Adrenal gland (tissue), 5 donors: ENCODE data around the gene PSMG1.

Experiments used
- POLR2A ChIP-seq, 2 donors: fragments of 450-650 bp; IDR thresholded peaks; one replicate each; pipeline ENCODE4 v1.6.1; 2017; ENCODE audit warnings: antibody characterized with exemption in 2 of 2, mild to moderate bottlenecking in 2 of 2, moderate library complexity in 1 of 2
- TF ChIP-seq, protein P1 (sequence below), 6 experiments: fragments of 450-650 bp in 4 of 6; fragments of 200-600 bp in 2 of 6; sonication (generic) in 1 of 6; IDR thresholded peaks; 1 replicate in 5 of 6; 2 replicates in 1 of 6; pipeline versions ENCODE4 v1.5.1 to v1.8.0; 2016 to 2021; ENCODE audit warnings: antibody characterized with exemption in 6 of 6, mild to moderate bottlenecking in 2 of 6, moderate library complexity in 1 of 6
- donor health status: DM: no; HTN: no; CAD: no.

DNA sequence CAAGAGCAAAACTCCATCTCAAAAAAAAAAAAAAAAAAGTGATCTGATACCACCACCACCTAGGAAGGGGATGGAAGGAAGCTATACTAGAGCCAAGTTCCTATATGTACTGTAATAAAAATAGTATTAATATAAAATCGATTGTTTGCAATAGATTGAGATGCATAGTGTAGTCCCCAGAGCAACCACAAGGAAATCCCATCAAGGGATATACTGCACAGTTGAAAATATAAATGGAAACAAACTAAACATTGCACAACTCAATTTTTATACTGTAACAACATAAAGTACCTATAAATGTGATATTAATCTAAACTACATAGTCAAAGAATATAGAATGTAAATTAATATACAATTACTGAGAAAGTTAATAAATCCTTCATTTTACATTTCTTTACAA is 20.9 kb upstream of the PSMG1 start:
- TF ChIP-seq, protein P1, sequence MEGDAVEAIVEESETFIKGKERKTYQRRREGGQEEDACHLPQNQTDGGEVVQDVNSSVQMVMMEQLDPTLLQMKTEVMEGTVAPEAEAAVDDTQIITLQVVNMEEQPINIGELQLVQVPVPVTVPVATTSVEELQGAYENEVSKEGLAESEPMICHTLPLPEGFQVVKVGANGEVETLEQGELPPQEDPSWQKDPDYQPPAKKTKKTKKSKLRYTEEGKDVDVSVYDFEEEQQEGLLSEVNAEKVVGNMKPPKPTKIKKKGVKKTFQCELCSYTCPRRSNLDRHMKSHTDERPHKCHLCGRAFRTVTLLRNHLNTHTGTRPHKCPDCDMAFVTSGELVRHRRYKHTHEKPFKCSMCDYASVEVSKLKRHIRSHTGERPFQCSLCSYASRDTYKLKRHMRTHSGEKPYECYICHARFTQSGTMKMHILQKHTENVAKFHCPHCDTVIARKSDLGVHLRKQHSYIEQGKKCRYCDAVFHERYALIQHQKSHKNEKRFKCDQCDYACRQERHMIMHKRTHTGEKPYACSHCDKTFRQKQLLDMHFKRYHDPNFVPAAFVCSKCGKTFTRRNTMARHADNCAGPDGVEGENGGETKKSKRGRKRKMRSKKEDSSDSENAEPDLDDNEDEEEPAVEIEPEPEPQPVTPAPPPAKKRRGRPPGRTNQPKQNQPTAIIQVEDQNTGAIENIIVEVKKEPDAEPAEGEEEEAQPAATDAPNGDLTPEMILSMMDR (IDR thresholded peaks at IDR 0.05), result no peak
- no peak for TF ChIP-seq POLR2A (IDR thresholded peaks at IDR 0.05)
